GM18868 (cell line): ENCODE measurements around the gene ANXA9.

Source experiments
- ATAC-seq: cut with Tn5 transposase; IDR thresholded peaks from one replicate; pipeline ENCODE4 v1.9.1; 2021; ENCODE audit warnings: mild to moderate bottlenecking, moderate library complexity; ENCODE audit not compliant: unreplicated experiment

The ANXA9 gene

GRCh38 chr1:150974580-150975478 is 7.3 kb upstream of the ANXA9 start, which contains the start of gene CERS2:
Gene CERS2 (minus strand): TSS chr1:150974835. CDS start chr1:150969090, 5,745 bp downstream.
- peak; percentile 56 for ATAC-seq

GRCh38 chr1:150976401-150976821 is 5.7 kb upstream of the ANXA9 start:
- no peak for ATAC-seq

GRCh38 chr1:150976879-150977694 is 5.0 kb upstream of the ANXA9 start:
- no peak for ATAC-seq

GRCh38 chr1:150979092-150980056 is 2.7 kb upstream of the ANXA9 start:
- ATAC-seq = peak; percentile 50

GRCh38 chr1:150981177-150981804 is 801 bp upstream of the ANXA9 start:
- no peak for ATAC-seq

GRCh38 chr1:150985179-150985825 is 3.2 kb downstream of the ANXA9 start:
- no peak for ATAC-seq

- no peak for ATAC-seq
These were observed 5.8 kb downstream of the ANXA9 start for GRCh38 chr1:150987924-150988323.

- no peak for ATAC-seq
These were observed 10.5 kb downstream of the ANXA9 start for GRCh38 chr1:150992626-150993025.

GRCh38 chr1:150994248-150994647 is 12.2 kb downstream of the ANXA9 start:
- ATAC-seq = no peak

GRCh38 chr1:150995460-150995859 is 13.4 kb downstream of the ANXA9 start:
- ATAC-seq = no peak

GRCh38 chr1:150995896-150996295 is 13.8 kb downstream of the ANXA9 start:
- ATAC-seq = no peak

- no peak for ATAC-seq
These were observed 15.2 kb downstream of the ANXA9 start for GRCh38 chr1:150997126-150997872.

- no peak for ATAC-seq
These were observed 15.9 kb downstream of the ANXA9 start for GRCh38 chr1:150997949-150998348.

GRCh38 chr1:150999051-150999674 is 17.1 kb downstream of the ANXA9 start:
- no peak for ATAC-seq

- no peak for ATAC-seq
These were observed 17.8 kb downstream of the ANXA9 start for GRCh38 chr1:150999926-151000325.

GRCh38 chr1:151000408-151000807 is 18.3 kb downstream of the ANXA9 start:
- ATAC-seq = no peak

GRCh38 chr1:151001602-151002001 is 19.5 kb downstream of the ANXA9 start:
- no peak for ATAC-seq

GRCh38 chr1:151002051-151002450 is 20.0 kb downstream of the ANXA9 start:
- no peak for ATAC-seq
